Measurements from ENCODE around the gene LASP1. TPM values are rescaled to one million over a fixed set of nuclear protein-coding genes. Genes with fewer than 3 reads are reported as not detected.
"Not testable (repeated sequence)": the region's sequence is repeated elsewhere in the genome, so short reads cannot be mapped to it uniquely, and the experiment has no call there.

The LASP1 gene
- total and polyA plus RNA-seq, 4 donors: 65.5 to 140 (median 82.0) TPM

DNA sequence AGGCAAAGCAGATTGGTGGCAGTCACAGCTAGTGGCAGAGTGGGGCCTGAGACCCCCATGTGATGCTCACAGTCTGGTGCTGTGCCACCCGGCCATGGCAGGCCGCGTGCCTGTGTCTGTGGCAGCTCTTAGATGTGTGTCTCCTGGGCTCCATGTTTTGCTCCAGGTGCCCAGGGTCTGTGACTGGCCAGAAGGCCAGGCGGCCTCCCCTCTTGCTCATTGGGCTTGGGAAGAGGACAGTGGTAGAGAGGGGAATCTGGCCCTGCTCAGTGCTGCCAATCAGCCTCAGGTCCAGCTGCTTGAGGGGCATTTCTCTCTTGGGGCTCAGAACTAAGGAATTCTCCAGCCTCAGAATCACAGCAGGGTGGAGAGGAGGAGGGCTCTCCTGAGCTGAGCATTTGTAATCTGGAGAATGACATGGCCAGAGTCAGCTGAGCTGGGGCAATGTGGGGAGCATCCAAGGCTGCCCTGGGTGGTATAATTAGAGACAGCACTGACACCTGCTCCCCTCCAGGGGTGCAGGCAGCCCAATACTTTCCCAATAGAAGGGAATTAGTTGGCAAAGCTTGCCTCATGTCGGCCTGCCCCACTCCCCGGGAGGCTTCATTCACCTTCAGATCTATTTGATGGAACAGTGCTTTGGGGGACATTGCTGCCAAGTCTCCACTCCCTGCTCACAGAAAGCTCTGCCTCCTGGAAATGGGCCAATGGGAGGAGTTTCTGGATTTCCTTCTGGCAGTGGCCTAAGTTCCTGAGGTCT, 52.9 kb downstream of the LASP1 start:
- H3K27me3 ChIP-seq (ENCODE audit: control insufficient read depth in 3 of 3, insufficient read depth in 3 of 3, low read length in 2 of 3): no peaks in the 10 kb centered on the region
- no peak overlapping the region for H3K9ac ChIP-seq (ENCODE audit: insufficient read depth in 1 of 2, low read length in 2 of 2)
- peaks cover 0 to 31% (median 16%) of the 10 kb centered on the region in 4 donors for H3K36me3 ChIP-seq (ENCODE audit: control insufficient read depth in 4 of 4, insufficient read depth in 4 of 4, low read length in 4 of 4)
- DNase-seq (peak; percentile 87 to 96 (median 94)), ATAC-seq (ENCODE audit: insufficient read depth, low FRiP score) (peak; percentile 20)
- TF ChIP-seq, protein P1, sequence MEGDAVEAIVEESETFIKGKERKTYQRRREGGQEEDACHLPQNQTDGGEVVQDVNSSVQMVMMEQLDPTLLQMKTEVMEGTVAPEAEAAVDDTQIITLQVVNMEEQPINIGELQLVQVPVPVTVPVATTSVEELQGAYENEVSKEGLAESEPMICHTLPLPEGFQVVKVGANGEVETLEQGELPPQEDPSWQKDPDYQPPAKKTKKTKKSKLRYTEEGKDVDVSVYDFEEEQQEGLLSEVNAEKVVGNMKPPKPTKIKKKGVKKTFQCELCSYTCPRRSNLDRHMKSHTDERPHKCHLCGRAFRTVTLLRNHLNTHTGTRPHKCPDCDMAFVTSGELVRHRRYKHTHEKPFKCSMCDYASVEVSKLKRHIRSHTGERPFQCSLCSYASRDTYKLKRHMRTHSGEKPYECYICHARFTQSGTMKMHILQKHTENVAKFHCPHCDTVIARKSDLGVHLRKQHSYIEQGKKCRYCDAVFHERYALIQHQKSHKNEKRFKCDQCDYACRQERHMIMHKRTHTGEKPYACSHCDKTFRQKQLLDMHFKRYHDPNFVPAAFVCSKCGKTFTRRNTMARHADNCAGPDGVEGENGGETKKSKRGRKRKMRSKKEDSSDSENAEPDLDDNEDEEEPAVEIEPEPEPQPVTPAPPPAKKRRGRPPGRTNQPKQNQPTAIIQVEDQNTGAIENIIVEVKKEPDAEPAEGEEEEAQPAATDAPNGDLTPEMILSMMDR (IDR thresholded peaks at IDR 0.05; ENCODE audit: control extremely low read depth, extremely low read depth): no peak
- H3K27ac ChIP-seq (ENCODE audit: low read depth in 1 of 2, low read length in 1 of 2): peak overlapping the region in 1 of 2 donors; percentile 21
- WGBS, 2 donors: 67 to 86% methylated on average over 6 of the region's 6 CpGs
- H3K4me3 ChIP-seq: no peak overlapping the region
- H3K9me3 ChIP-seq (ENCODE audit: control insufficient read depth in 4 of 4, insufficient read depth in 3 of 4, low read length in 3 of 4): no peaks in the 10 kb centered on the region
- peaks cover 5 to 21% (median 6%) of the 10 kb centered on the region in 5 donors for H3K4me1 ChIP-seq (ENCODE audit: control insufficient read depth in 5 of 5, insufficient read depth in 5 of 5, low read length in 5 of 5)

DNA sequence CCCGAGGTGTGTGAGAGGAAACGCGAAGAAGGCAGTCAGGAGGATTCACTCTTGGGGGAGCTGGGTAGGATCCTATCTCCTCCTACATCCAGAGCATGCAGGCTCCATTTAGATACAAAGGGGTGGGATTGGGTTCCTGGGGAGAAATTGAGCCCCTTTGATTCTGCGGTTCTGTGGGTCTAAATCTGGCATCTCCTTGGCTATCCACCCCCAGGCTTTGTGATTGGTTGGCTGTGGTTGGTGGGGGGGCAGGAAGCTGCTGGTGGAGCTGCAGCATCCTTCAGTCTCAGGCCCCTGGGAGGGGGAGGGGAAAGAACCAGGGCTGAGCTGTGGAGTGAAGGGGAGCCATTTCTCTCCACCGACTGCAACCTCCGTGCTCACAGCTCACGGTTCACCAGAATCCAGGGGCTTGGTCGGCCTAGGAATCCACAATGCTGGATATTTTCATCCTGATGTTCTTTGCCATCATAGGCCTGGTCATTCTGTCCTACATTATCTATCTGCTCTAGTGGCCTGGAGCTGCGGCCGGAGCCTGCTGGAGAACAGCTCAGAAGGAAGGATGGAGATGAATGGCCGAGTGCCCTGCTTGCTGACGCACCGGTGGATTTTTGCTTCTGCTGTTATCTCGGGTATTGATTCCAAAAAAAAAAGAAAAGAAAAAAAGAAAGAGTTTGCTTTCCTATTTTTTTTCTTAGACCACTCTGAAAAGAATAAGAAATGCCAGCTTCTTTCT, 55.6 kb downstream of the LASP1 start, which contains the start of gene LASP1NB:
TSS of gene LASP1NB (plus strand) at position 352 of the 733 bp plus-strand sequence.
- no peak within 1 kb of the TSS for H3K9ac ChIP-seq (ENCODE audit: insufficient read depth in 1 of 2, low read length in 2 of 2)
- H3K27me3 ChIP-seq (ENCODE audit: control insufficient read depth in 3 of 3, insufficient read depth in 3 of 3, low read length in 2 of 3): no peaks in the 10 kb centered on the region
- DNase-seq (peak; percentile 61 to 74 (median 74)), ATAC-seq (ENCODE audit: insufficient read depth, low FRiP score) (no peak)
- H3K36me3 ChIP-seq (ENCODE audit: control insufficient read depth in 4 of 4, insufficient read depth in 4 of 4, low read length in 4 of 4): peaks cover 0 to 6% (median 2%) of the 10 kb centered on the region in 4 donors
- TF ChIP-seq, protein P1 (IDR thresholded peaks at IDR 0.05; ENCODE audit: control extremely low read depth, extremely low read depth): no peak
- H3K4me1 ChIP-seq (ENCODE audit: control insufficient read depth in 5 of 5, insufficient read depth in 5 of 5, low read length in 5 of 5): peaks cover 5 to 21% (median 6%) of the 10 kb centered on the region in 5 donors
- H3K27ac ChIP-seq (ENCODE audit: low read depth in 1 of 2, low read length in 1 of 2): peak within 1 kb of the TSS in 1 of 2 donors; percentile 14
- WGBS, 2 donors: 70 to 76% methylated on average over 14 of the region's 14 CpGs
- no peaks in the 10 kb centered on the region for H3K9me3 ChIP-seq (ENCODE audit: control insufficient read depth in 4 of 4, insufficient read depth in 3 of 4, low read length in 3 of 4)
- no peak within 1 kb of the TSS for H3K4me3 ChIP-seq

DNA sequence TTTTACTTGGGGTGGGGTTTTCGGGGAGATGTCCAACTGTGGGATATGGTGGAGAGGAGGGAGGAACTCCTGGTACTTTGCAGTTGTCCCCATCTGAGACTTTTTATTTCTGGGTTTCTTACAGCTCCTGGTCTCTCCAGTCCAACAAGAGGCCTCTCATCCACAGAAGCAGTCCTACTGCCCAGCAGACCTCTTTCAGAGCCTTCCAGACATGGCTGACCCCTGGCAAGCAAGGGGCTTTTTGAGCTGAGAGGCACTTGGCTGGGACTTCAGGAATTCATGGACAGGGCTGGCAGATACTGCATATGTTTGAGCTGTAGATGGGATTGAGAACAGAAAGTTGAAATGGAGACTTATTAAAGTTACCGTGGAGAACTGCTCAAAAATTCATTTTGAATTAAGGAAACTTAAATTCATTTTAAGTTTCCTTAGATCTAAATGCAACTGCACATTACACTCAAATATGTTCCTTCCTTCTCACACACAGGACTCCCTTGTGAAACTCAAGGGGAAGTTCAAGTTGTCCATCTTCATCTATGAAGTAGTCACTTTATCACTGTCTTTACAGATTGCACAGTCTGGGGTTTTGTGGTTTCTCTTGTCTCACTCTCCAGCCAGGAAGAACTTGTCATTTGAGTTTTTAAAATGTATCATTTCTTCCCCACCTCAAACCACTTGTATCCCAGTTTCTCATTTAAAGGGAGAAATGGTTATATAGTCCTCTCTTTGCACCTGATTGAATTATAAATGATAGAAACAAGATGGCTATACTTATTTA, 56.6 kb downstream of the LASP1 start:
- ATAC-seq (ENCODE audit: insufficient read depth, low FRiP score): no peak
- H3K27me3 ChIP-seq (ENCODE audit: control insufficient read depth in 3 of 3, insufficient read depth in 3 of 3, low read length in 2 of 3): no peaks in the 10 kb centered on the region
- H3K4me3 ChIP-seq: no peak overlapping the region
- H3K36me3 ChIP-seq (ENCODE audit: control insufficient read depth in 4 of 4, insufficient read depth in 4 of 4, low read length in 4 of 4): peaks cover 0 to under 1% (median 0%) of the 10 kb centered on the region in 4 donors
- TF ChIP-seq, protein P1 (IDR thresholded peaks at IDR 0.05; ENCODE audit: control extremely low read depth, extremely low read depth): no peak
- H3K9ac ChIP-seq (ENCODE audit: insufficient read depth in 1 of 2, low read length in 2 of 2): no peak overlapping the region
- 33 to 48% methylated on average over 2 of the region's 2 CpGs for WGBS, 2 donors
- H3K27ac ChIP-seq (ENCODE audit: low read depth in 1 of 2, low read length in 1 of 2): peak overlapping the region in 1 of 2 donors; percentile 14
- peaks cover 5 to 21% (median 6%) of the 10 kb centered on the region in 5 donors for H3K4me1 ChIP-seq (ENCODE audit: control insufficient read depth in 5 of 5, insufficient read depth in 5 of 5, low read length in 5 of 5)
- no peaks in the 10 kb centered on the region for H3K9me3 ChIP-seq (ENCODE audit: control insufficient read depth in 4 of 4, insufficient read depth in 3 of 4, low read length in 3 of 4)
- DNase-seq: peak; percentile 44 to 62 (median 49)

DNA sequence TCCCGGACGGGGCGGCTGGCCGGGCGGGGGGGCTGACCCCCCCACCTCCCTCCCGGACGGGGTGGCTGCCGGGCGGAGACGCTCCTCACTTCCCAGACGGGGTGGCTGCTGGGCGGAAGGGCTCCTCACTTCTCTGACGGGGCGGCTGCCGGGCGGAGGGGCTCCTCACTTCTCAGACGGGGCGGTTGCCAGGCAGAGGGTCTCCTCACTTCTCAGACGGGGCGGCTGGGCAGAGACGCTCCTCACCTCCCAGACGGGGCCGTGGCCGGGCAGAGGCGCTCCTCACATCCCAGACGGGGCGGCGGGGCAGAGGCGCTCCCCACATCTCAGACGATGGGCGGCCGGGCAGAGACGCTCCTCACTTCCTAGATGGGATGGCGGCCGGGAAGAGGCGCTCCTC, 60.9 kb downstream of the LASP1 start:
- DNase-seq; H3K9ac ChIP-seq (ENCODE audit: insufficient read depth in 1 of 2, low read length in 2 of 2); H3K27ac ChIP-seq (ENCODE audit: low read depth in 1 of 2, low read length in 1 of 2); H3K9me3 ChIP-seq (ENCODE audit: control insufficient read depth in 4 of 4, insufficient read depth in 3 of 4, low read length in 3 of 4); H3K36me3 ChIP-seq (ENCODE audit: control insufficient read depth in 4 of 4, insufficient read depth in 4 of 4, low read length in 4 of 4); H3K4me1 ChIP-seq (ENCODE audit: control insufficient read depth in 5 of 5, insufficient read depth in 5 of 5, low read length in 5 of 5); ATAC-seq (ENCODE audit: insufficient read depth, low FRiP score); H3K27me3 ChIP-seq (ENCODE audit: control insufficient read depth in 3 of 3, insufficient read depth in 3 of 3, low read length in 2 of 3); H3K4me3 ChIP-seq: not testable (repeated sequence)
- WGBS, 2 donors: 92% methylated on average over 10 to 36 of the region's 36 CpGs

DNA sequence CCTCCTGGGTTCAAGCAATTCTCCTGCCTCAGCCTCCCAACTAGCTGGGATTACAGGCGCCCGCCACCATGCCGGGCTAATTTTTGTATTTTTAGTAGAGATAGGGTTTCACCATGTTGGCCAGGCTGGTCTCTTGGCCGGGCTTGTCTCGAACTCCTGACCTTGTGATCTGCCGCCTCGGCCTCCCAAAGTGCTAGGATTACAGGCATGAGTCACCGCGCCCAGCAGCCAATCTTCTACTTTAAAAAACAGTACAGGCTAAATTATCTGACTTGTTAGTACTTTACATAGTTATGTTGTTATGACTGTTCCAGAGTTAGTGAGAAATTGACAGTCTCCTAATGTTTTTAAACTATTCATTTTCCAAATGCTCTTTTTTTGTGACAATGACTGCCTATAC, 64.1 kb downstream of the LASP1 start:
- not testable (repeated sequence) for H3K27ac ChIP-seq (ENCODE audit: low read depth in 1 of 2, low read length in 1 of 2); H3K4me1 ChIP-seq (ENCODE audit: control insufficient read depth in 5 of 5, insufficient read depth in 5 of 5, low read length in 5 of 5); ATAC-seq (ENCODE audit: insufficient read depth, low FRiP score); H3K9me3 ChIP-seq (ENCODE audit: control insufficient read depth in 4 of 4, insufficient read depth in 3 of 4, low read length in 3 of 4); H3K27me3 ChIP-seq (ENCODE audit: control insufficient read depth in 3 of 3, insufficient read depth in 3 of 3, low read length in 2 of 3); DNase-seq; H3K4me3 ChIP-seq; H3K36me3 ChIP-seq (ENCODE audit: control insufficient read depth in 4 of 4, insufficient read depth in 4 of 4, low read length in 4 of 4); H3K9ac ChIP-seq (ENCODE audit: insufficient read depth in 1 of 2, low read length in 2 of 2)
- 89 to 93% methylated on average over 9 of the region's 9 CpGs for WGBS, 2 donors

All from lung (tissue), 12 donors.